DND-41 (cell line): Measurements from ENCODE around the gene CARD11.

Source experiments
- ATAC-seq: fragments of 200-7000 bp; cut with Tn5 transposase; 3 replicates; pipeline ENCODE4 v1.9.1; 2021; ENCODE audit warnings: low read depth; ENCODE audit not compliant: insufficient read depth
- DNase-seq: peaks from one replicate; pipeline ENCODE4 v3.0.0-alpha.2; 2020
- H2AFZ ChIP-seq: 2 replicates; pipeline ENCODE4 v1.6.0; 2012; ENCODE audit warnings: low read depth, low read length
- H3K27ac ChIP-seq: 2 replicates; pipeline ENCODE4 v1.5.1; 2012; ENCODE audit warnings: low read length, inconsistent platforms
- H3K27me3 ChIP-seq: fragments of 200-600 bp; sonication (generic); 2 replicates; pipeline ENCODE4 v1.6.0; 2012; ENCODE audit warnings: low read length, mild to moderate bottlenecking, inconsistent platforms; ENCODE audit not compliant: insufficient read depth, poor library complexity
- H3K36me3 ChIP-seq: 2 replicates; pipeline ENCODE4 v1.5.1; 2012; ENCODE audit warnings: low read length, inconsistent platforms; ENCODE audit not compliant: insufficient read depth
- H3K4me1 ChIP-seq: 2 replicates; pipeline ENCODE4 v1.5.1; 2012; ENCODE audit warnings: mild to moderate bottlenecking, low read length; ENCODE audit not compliant: insufficient read depth
- H3K4me2 ChIP-seq: 2 replicates; pipeline ENCODE4 v1.6.0; 2012; ENCODE audit warnings: mild to moderate bottlenecking, moderate library complexity, low read length, inconsistent platforms; ENCODE audit not compliant: insufficient read depth
- H3K4me3 ChIP-seq, 2 experiments: fragments of 200-600 bp in 1 of 2; shearing (Covaris generic) in 1 of 2; 2 replicates each; pipeline ENCODE4 v1.5.1; 2012 to 2016; ENCODE audit warnings: inconsistent platforms in 2 of 2, low read length in 2 of 2, mild to moderate bottlenecking in 2 of 2, low read depth in 1 of 2, moderate library complexity in 1 of 2
- H3K79me2 ChIP-seq: 2 replicates; pipeline ENCODE4 v1.6.0; 2012; ENCODE audit warnings: low read length, inconsistent platforms; ENCODE audit not compliant: insufficient read depth
- H3K9ac ChIP-seq: 2 replicates; pipeline ENCODE4 v1.6.0; 2012; ENCODE audit warnings: low read depth, mild to moderate bottlenecking, inconsistent platforms, low read length, moderate library complexity
- H3K9me3 ChIP-seq: 2 replicates; pipeline ENCODE4 v1.5.1; 2012; ENCODE audit warnings: low read length, moderate library complexity, mild to moderate bottlenecking, inconsistent platforms; ENCODE audit not compliant: insufficient read depth, severe bottlenecking
- H4K20me1 ChIP-seq: 2 replicates; pipeline ENCODE4 v1.6.0; 2012; ENCODE audit warnings: low read length; ENCODE audit not compliant: insufficient read depth
- EZH2 ChIP-seq: IDR thresholded peaks from 3 replicates; pipeline ENCODE4 v1.6.1; 2012; ENCODE audit warnings: borderline replicate concordance, low read depth, mild to moderate bottlenecking, moderate library complexity, low read length, inconsistent platforms; ENCODE audit not compliant: severe bottlenecking
- TF ChIP-seq, protein P1 (sequence below): IDR thresholded peaks from 2 replicates; pipeline ENCODE4 v1.5.1; 2012; ENCODE audit warnings: borderline replicate concordance, low read length, moderate library complexity, mild to moderate bottlenecking; ENCODE audit not compliant: poor library complexity, severe bottlenecking; ENCODE audit errors: extremely low read depth

Gene CARD11

DNA sequence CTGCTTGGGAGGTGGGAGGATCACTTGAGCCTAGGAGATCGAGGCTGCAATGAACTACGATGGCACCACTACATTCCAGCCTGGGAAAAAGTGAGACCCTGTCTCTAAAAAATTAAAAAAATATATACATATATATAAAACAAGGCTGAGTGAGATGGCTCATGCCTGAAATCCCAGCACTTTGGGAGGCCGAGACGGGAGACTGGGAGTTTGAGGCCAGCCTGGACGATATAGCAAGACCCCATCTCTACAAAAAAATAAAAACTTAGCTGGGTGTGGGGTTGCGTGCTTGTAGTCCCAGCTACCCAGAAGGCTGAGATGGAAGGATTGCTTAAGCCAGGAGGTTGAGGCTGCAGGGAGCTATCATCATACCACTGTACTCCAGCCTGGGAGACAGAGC is 87.6 kb downstream of the CARD11 start:
- no peaks in the 10 kb centered on the region for H3K27me3 ChIP-seq
- H3K36me3 ChIP-seq, result no peaks in the 10 kb centered on the region
- no peaks in the 10 kb centered on the region for H3K9me3 ChIP-seq
- peaks cover 4% of the 10 kb centered on the region; the same call in 1 of the 2 replicates for H3K4me1 ChIP-seq
- TF ChIP-seq EZH2, result no peak
- TF ChIP-seq, protein P1, sequence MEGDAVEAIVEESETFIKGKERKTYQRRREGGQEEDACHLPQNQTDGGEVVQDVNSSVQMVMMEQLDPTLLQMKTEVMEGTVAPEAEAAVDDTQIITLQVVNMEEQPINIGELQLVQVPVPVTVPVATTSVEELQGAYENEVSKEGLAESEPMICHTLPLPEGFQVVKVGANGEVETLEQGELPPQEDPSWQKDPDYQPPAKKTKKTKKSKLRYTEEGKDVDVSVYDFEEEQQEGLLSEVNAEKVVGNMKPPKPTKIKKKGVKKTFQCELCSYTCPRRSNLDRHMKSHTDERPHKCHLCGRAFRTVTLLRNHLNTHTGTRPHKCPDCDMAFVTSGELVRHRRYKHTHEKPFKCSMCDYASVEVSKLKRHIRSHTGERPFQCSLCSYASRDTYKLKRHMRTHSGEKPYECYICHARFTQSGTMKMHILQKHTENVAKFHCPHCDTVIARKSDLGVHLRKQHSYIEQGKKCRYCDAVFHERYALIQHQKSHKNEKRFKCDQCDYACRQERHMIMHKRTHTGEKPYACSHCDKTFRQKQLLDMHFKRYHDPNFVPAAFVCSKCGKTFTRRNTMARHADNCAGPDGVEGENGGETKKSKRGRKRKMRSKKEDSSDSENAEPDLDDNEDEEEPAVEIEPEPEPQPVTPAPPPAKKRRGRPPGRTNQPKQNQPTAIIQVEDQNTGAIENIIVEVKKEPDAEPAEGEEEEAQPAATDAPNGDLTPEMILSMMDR, result no peak
- no peak overlapping the region for H3K4me2 ChIP-seq
- H4K20me1 ChIP-seq, result no peaks in the 10 kb centered on the region
- H3K4me3 ChIP-seq, result no peak overlapping the region
- no peak overlapping the region for H2AFZ ChIP-seq
- no peak overlapping the region for H3K9ac ChIP-seq
- no peak for ATAC-seq
- no peak overlapping the region for H3K27ac ChIP-seq
- H3K79me2 ChIP-seq, result no peaks in the 10 kb centered on the region
- no peak for DNase-seq

DNA sequence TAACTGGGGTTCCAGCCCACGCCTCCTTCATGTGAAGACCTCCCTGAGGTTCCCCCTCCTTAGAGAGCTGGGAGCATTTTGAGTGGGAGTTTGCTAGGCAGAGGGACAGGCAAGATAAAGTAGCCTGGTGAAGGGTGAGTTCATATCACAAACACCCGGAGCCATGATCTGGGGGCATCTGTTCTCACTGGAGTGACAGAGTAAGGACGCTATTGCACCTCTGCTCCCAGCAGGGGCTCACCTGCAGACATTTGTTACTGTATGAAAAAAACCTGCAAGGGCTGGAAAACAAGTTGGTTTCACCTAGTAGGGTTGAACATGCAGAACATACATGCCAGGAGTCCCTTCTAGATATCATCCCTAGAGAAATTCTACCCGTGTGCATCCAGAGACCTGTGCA is 88.4 kb downstream of the CARD11 start:
- Histone ChIP-seq H3K27me3 (no peaks in the 10 kb centered on the region), H3K36me3 (no peaks in the 10 kb centered on the region), H3K27ac (no peak overlapping the region), H3K79me2 (no peaks in the 10 kb centered on the region), H3K4me2 (no peak overlapping the region), H2AFZ (no peak overlapping the region), H3K9ac (no peak overlapping the region), H3K4me3 (no peak overlapping the region), H4K20me1 (no peaks in the 10 kb centered on the region), H3K4me1 (peaks cover 4% of the 10 kb centered on the region; the same call in 1 of the 2 replicates), H3K9me3 (no peaks in the 10 kb centered on the region)
- ATAC-seq (no peak), DNase-seq (no peak)
- TF ChIP-seq, protein P1, result no peak
- no peak for TF ChIP-seq EZH2

DNA sequence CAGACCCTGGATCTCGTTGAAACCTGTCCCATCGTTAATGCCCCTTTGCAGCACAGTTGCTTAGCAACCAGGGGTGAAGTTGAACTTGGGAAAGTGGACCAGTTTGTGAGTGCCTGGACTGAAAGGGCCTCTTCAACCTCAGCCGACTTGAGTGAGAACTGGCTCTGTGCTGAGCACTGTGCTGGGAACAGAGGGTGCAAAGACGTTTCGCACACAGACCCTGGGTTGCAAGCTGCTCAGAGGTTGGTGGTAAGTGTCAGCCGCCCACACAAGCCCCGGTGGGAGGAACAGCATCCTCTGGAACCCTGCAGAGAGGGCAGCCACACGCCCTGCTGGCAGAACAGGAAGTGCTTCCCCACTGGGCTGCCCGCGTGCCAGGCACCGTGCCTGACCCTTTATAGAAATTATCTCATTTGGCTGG is 89.2 kb downstream of the CARD11 start:
- Histone ChIP-seq H4K20me1 (no peaks in the 10 kb centered on the region), H2AFZ (no peak overlapping the region), H3K4me1 (peaks cover 4% of the 10 kb centered on the region; the same call in 1 of the 2 replicates), H3K4me2 (no peak overlapping the region), H3K27ac (no peak overlapping the region), H3K27me3 (no peaks in the 10 kb centered on the region), H3K4me3 (no peak overlapping the region), H3K36me3 (no peaks in the 10 kb centered on the region), H3K79me2 (no peaks in the 10 kb centered on the region), H3K9me3 (no peaks in the 10 kb centered on the region), H3K9ac (no peak overlapping the region)
- DNase-seq (no peak), ATAC-seq (no peak)
- TF ChIP-seq, protein P1, result no peak
- TF ChIP-seq EZH2, result no peak
